ENCODE measurements around the gene RACGAP1.

RACGAP1 gene

GRCh38 chr12:49985981-49986380 is 39.3 kb downstream of the RACGAP1 start:
- CTCF ChIA-PET = no interaction called here
- DNase-seq (ENCODE audit: extremely low spot score) = no peak
- TF ChIP-seq HDGF (IDR thresholded peaks at IDR 0.05; ENCODE audit: borderline replicate concordance) = no peak
- no peak for TF ChIP-seq SP1 (IDR thresholded peaks at IDR 0.05)
- TF ChIP-seq ARNT (IDR thresholded peaks at IDR 0.05) = no peak
- no peak for TF ChIP-seq L3MBTL2 (conservative IDR thresholded peaks at IDR 0.05)
- TF ChIP-seq BHLHE40 (IDR thresholded peaks at IDR 0.05; ENCODE audit: borderline replicate concordance) = no peak
- no peak for TF ChIP-seq TARDBP (IDR thresholded peaks at IDR 0.05)
- no peak for TF ChIP-seq ELF4 (IDR thresholded peaks at IDR 0.05)
- no peak for TF ChIP-seq NFRKB (IDR thresholded peaks at IDR 0.05)
- TF ChIP-seq FOXM1 (IDR thresholded peaks at IDR 0.05; ENCODE audit: borderline replicate concordance) = no peak
- TF ChIP-seq PKNOX1 (IDR thresholded peaks at IDR 0.05) = no peak
- no peak for TF ChIP-seq ZNF384 (IDR thresholded peaks at IDR 0.05)
- TF ChIP-seq LEF1 (IDR thresholded peaks at IDR 0.05; ENCODE audit: borderline replicate concordance) = no peak
- no peak for TF ChIP-seq SUZ12 (IDR thresholded peaks at IDR 0.05)
- no peak for TF ChIP-seq CTBP1 (IDR thresholded peaks at IDR 0.05; ENCODE audit: borderline replicate concordance)
- TF ChIP-seq FOXA1 (IDR thresholded peaks at IDR 0.05) = no peak
- no peak for TF ChIP-seq FOXK2 (IDR thresholded peaks at IDR 0.05)
- POLR2A ChIA-PET = no interaction called here

GRCh38 chr12:49984476-49985359 is 40.6 kb downstream of the RACGAP1 start:
- ChIA-PET CTCF (interaction anchor here (1.4 kb wide), 1 partner anchor 100 kb away, joined by 3 read pairs; no protein-coding TSS in a partner anchor), POLR2A (no interaction called here)
- TF ChIP-seq SP1 (IDR thresholded peaks at IDR 0.05) (no peak), ARNT (IDR thresholded peaks at IDR 0.05) (no peak), PKNOX1 (IDR thresholded peaks at IDR 0.05) (no peak), SUZ12 (IDR thresholded peaks at IDR 0.05) (no peak), FOXA1 (IDR thresholded peaks at IDR 0.05) (no peak), FOXM1 (IDR thresholded peaks at IDR 0.05; ENCODE audit: borderline replicate concordance) (no peak)
- no peak for DNase-seq (ENCODE audit: extremely low spot score)

- ChIA-PET CTCF (interaction anchor here (1.4 kb wide), 1 partner anchor 101 kb away, joined by 3 read pairs; no protein-coding TSS in a partner anchor), POLR2A (interaction anchor here (1.4 kb wide), 1 partner anchor 24 kb away, joined by 3 read pairs; no protein-coding TSS in a partner anchor)
- no peak for DNase-seq (ENCODE audit: extremely low spot score)
- TF ChIP-seq LEF1 (IDR thresholded peaks at IDR 0.05; ENCODE audit: borderline replicate concordance) (no peak), SUZ12 (IDR thresholded peaks at IDR 0.05) (no peak), L3MBTL2 (conservative IDR thresholded peaks at IDR 0.05) (no peak), PKNOX1 (IDR thresholded peaks at IDR 0.05) (no peak), TARDBP (IDR thresholded peaks at IDR 0.05) (no peak), CTBP1 (IDR thresholded peaks at IDR 0.05; ENCODE audit: borderline replicate concordance) (no peak), BHLHE40 (IDR thresholded peaks at IDR 0.05; ENCODE audit: borderline replicate concordance) (no peak), FOXK2 (IDR thresholded peaks at IDR 0.05) (no peak), NFRKB (IDR thresholded peaks at IDR 0.05) (no peak), ARNT (IDR thresholded peaks at IDR 0.05) (no peak), ZNF384 (IDR thresholded peaks at IDR 0.05) (no peak), HDGF (IDR thresholded peaks at IDR 0.05; ENCODE audit: borderline replicate concordance) (no peak), FOXM1 (IDR thresholded peaks at IDR 0.05; ENCODE audit: borderline replicate concordance) (no peak), SP1 (IDR thresholded peaks at IDR 0.05) (no peak), ELF4 (IDR thresholded peaks at IDR 0.05) (no peak), FOXA1 (IDR thresholded peaks at IDR 0.05) (no peak)
These were observed 41.4 kb downstream of the RACGAP1 start for GRCh38 chr12:49983892-49984291.

- no peak for DNase-seq (ENCODE audit: extremely low spot score)
- ChIA-PET POLR2A (interaction anchor here (1.4 kb wide), 1 partner anchor 23 kb away, joined by 3 read pairs; no protein-coding TSS in a partner anchor), CTCF (interaction anchor here (3.7 kb wide), 1 partner anchor 15 kb away, joined by 22 read pairs; no protein-coding TSS in a partner anchor)
- TF ChIP-seq L3MBTL2 (conservative IDR thresholded peaks at IDR 0.05) (no peak), BHLHE40 (IDR thresholded peaks at IDR 0.05; ENCODE audit: borderline replicate concordance) (no peak), ZNF384 (IDR thresholded peaks at IDR 0.05) (no peak), NFRKB (IDR thresholded peaks at IDR 0.05) (no peak)
These were observed 42.8 kb downstream of the RACGAP1 start for GRCh38 chr12:49982246-49983087.

GRCh38 chr12:49980501-49981349 is 44.6 kb downstream of the RACGAP1 start:
- POLR2A ChIA-PET = no interaction called here
- TF ChIP-seq ZNF384 (IDR thresholded peaks at IDR 0.05) (no peak), NFRKB (IDR thresholded peaks at IDR 0.05) (no peak), PKNOX1 (IDR thresholded peaks at IDR 0.05) (no peak), SP1 (IDR thresholded peaks at IDR 0.05) (no peak)
- no peak for DNase-seq (ENCODE audit: extremely low spot score)
- CTCF ChIA-PET = interaction anchor here (0.7 to 3.7 kb wide), 3 partner anchors 13 to 112 kb away, joined by 3 to 22 read pairs (median 3); no protein-coding TSS in a partner anchor

Measured in HEK293T (cell line).